GM19397 (cell line): ENCODE measurements around the gene CENPQ.
"Not testable (repeated sequence)": the region's sequence is repeated elsewhere in the genome, so short reads cannot be mapped to it uniquely, and the experiment has no call there.

Experiments used
- ATAC-seq: cut with Tn5 transposase; IDR thresholded peaks from one replicate; pipeline ENCODE4 v1.9.1; 2021; ENCODE audit warnings: mild to moderate bottlenecking, moderate library complexity; ENCODE audit not compliant: unreplicated experiment

CENPQ gene, protein sequence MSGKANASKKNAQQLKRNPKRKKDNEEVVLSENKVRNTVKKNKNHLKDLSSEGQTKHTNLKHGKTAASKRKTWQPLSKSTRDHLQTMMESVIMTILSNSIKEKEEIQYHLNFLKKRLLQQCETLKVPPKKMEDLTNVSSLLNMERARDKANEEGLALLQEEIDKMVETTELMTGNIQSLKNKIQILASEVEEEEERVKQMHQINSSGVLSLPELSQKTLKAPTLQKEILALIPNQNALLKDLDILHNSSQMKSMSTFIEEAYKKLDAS

DNA sequence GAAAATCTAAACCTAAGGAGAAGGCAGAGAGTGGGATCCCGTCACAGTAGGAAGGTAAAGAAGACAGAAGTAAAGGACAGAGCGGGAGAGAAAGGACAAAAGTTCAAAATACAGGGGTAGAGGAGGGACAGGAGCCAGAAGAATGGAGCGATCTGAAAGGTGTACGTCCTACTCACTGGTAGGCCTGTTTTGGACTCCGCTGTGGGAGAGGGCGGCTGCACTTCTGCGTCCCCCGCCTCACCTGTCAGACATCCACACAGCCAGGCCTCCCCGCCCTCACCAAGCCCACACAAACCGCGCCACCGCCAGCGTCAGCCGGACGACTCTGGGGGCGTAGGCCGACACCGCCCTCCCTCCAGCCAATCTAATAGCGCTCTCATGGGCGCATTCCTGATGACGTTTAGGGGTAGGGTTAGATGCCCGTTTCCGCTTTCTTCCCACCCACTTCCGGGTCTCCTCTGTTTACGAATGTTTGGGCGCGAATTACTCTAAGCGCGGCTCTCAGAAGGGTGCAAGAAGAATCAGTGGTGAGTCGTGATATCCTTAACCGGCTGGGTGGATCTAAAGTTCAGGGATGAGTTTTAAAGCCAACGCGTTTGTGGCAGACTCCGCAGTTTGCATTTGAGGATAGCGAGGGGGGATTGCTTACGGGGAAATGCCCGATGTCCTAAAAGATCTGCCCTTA is at the start of gene CENPQ, which contains the start of gene MMUT:
Gene CENPQ (plus strand): TSS at position 444 of the 685 bp plus-strand sequence. CDS start 6,807 bp downstream, outside the sequence.
Gene MMUT (minus strand): TSS at position 327 of the 685 bp plus-strand sequence. CDS start 3,787 bp downstream, outside the sequence.
- peak; percentile 100 for ATAC-seq

DNA sequence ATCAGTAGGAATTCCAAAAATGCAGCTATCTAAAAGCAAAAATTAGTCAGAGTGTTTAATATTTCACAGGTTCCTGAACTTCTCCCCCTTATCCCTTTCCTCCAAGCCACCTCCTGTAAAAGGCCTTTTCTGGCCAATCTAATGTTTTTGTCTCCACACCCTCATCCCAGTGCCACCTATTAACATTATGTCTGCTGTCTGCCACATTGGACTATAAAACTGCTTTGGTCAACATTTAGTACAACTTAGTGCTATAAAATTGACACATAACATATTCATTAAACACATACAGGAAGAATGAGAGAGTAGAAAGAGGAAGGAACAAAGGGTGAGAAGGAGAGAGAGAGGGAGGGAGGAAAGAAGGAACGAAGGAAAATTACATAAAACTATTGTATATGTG is 47.8 kb upstream of the CENPQ start:
- ATAC-seq: no peak

DNA sequence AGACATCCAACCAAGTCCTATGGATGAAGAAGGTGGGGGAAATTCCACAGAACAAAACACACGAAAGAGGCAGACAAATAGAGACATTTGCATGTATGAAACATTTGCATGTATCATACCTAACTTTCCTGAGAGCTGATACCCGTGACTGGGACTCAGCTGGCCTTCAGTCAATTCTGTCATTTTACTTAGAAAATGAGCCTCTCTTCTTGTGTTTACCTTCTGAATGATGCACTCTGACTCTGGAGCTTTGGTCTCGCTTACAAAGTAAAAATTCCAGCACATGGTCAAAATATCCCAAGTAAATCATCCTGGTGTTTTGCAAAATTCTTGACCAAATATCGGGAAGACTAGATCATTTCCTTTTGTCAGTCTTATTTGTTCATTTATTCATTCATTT is 47.0 kb upstream of the CENPQ start:
- no peak for ATAC-seq

DNA sequence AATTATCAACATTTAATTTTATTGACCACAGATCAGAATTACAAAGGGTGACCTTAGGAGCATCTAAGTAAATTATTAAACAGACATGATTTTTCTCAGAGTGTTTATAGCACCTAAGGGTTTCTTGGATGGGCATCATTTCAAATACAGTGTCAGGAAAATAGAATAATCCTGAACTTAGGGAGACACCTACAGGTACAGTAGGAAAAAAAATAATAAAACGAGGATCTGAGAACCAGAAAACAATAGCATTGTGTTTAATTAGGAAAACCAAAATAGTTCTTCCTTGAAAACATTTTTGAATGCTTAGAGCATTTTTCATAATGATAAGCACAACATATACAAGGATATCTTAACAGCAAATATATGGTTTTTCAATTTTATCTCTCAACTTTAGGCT is 39.4 kb upstream of the CENPQ start:
- no peak for ATAC-seq

DNA sequence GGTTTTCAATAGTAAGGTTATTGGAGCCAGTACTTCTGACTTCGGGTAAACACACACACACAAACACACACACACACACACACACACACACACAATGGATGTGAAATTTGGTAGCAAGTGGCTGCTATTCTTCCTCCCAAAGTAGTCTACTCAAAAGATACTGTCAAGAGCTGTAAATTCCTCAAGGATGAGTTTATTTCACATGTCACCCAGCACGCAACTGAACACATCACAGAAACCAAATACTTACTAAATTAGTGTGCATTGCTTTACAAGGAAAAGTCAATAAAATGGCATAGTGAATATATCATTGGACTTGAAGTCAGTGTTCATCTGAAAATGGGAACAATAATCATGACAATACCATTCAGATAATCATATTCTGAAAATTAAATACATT is 33.0 kb upstream of the CENPQ start:
- no peak for ATAC-seq

DNA sequence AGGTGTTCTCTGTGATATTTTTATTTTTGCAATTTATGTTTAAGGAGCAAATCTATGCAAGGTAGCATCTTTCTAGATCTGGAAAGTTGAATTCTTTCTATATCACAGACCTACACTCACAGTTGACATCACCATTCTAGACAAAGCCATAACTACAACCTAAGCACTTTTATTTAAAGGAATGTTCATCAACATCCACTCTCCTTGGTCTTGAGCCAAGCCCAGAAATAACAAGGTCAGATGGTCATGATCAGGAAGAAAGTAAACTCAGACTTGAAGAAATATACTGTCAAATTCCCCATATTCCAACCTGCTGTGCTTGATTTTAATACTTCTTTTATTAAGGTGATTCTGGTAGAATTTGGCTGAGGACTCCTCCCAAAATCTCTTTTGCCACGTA is 32.3 kb upstream of the CENPQ start:
- ATAC-seq: no peak

DNA sequence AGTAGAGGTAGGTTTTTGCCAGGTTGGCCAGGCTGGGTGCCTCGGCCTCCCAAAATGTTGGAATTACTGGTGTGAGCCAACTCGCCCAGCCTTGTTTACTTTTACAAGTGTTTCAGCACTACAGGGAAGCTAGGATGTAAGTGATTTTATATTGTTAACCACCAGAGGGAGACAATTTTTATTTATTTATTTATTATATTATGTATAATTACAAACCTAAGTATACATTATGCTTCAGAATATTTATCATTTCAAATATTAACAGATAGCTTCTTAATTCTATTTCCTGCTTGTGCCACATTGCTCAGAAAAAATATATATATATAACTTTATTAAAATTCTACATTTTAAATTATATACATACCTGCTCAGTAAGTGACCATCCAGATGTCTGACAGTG is 9.9 kb upstream of the CENPQ start:
- no peak for ATAC-seq

DNA sequence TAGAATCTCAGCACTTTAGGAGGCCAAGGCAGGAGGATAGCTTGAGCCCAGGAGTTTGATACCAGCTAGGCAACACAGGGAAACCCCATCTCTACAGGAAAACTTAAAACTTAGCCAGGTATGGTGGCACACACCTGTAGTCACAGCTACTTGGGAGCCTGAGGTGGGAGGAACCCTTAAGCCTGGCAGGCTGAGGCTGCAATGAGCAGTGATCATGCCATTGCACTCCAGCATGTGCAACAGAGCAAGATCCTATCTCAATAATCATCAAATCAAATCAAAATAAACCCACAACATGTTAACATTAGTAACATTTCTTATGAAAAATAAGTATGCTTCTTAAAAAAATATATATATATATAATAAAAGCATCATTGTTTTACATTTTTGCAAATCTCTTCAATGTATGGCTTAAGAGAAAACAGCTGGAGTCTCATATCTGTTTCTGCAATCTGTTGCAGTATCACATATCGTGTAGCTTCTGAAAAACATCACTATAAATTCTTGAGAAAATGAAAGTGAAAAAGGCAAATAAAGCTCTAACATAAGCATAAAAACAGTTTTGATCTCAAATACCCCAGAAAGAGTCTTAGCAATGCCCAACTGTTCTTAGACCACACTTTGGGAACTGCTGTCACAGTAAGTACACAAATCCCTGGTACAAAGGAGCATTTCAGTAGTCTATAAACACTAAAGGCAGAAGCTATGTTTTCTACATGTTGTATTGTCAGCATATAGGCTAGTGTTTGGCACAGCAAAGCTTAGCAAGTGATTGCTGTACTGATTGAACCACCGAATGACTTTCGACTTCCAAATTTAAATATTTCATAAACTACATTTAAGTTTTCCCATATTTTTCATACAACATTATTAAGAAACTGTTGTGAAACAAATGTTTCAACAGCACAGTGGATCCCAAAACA is 8.1 kb upstream of the CENPQ start:
- ATAC-seq: peak; percentile 71

DNA sequence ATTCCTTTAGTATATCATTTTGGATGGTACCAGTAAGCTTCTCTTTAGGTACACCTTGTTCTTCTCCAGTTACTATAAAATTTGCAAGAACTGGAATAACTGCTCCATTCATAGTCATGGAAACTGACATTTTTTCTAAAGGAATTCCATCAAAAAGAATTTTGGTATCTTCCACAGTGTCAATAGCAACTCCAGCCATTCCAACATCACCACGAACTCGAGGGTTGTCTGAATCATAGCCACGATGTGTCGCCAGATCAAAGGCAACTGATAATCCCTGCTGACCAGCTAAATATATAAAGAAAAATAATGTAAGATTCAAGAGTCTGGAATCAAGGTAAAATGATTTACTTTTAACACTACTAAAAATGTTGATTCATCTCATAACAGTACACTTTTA is 5.4 kb upstream of the CENPQ start:
- ATAC-seq: no peak

DNA sequence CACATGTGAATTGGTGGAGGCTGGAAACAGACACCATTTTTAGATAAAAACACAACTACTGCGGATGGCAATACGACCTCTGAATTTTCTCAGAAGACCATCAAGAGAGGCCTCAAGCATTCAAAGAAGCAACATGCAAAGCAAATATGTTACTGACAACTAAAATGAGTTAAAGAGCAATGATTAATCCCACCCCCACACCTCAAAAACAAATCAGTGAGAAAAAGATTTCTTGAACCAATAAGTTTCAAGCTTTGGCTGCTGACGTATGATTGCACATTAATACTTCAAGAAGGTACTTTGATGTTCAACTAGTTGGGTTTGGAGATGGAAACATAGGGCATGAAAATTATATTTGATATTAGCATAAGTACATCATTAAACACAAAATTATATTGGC is 1.1 kb upstream of the CENPQ start:
- no peak for ATAC-seq

DNA sequence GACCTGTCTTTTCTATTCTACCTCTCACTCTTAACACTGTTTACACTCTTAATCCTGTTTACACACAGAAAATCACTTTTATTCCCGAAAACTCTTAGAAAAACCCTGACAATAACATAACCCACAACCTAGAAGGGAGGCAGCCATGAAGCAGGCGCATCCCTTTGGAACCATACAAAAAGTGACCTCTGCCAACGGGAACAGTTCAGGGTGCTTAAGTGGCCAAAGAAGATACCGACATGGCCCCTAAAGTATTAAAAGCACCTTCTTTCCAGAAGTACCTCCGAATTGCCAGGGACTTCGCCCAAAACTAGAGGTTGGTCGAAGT is 607 bp upstream of the CENPQ start:
- peak; percentile 11 for ATAC-seq

DNA sequence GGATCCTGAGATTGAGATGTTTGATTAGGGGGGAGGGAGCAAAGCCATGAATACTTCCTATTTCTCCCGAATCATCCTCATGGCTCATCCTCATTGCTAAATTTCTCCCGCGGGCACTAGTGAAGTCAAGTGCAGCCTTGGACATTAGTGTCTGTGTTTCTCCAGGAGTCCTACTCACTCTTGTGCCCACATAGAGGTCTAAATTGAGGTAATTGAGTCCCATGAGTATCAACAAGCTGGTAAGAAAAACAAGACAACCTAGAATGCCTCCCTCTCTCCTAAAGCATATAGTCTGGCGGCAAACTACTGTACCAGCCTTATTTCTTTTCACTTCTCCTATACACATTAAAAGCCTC is 420 bp downstream of the CENPQ start:
- no peak for ATAC-seq

DNA sequence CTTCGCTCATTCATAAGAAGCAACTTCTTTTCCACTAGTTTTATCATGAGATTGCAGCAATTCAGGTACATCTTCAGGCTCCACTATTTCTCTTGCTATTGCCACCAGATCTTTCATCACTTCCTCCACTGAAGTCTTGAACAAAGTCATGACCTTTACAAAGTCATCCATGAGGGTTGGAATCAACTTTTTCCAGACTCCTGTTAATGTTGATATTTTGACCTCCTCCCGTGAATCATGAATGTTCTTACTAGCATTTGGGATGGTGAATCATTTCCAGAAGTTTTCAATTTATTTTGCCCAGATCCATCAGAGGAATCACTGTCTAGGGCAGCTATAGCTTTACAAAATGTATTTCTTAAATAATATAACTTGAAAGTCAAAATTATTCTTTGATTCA is 1.5 kb downstream of the CENPQ start:
- ATAC-seq: no peak

DNA sequence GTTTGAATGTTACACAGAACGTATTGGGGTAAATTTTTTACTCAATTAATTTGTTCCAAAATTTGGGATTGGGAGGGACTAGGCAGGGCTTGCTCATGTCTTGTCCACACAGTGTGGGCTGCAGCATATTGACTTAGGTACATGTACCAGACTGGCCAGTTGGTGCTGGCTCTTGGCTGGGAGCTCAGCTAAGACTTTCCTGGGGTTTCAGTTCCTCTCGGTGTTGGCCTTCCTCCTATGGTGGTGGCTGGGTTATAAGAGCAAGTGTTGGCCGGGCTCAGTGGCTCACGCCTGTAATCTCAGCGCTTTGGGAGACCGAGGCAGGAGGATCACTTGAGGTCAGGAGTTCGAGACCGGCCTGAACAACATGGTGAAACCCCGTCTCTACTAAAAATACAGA is 4.9 kb downstream of the CENPQ start:
- no peak for ATAC-seq

DNA sequence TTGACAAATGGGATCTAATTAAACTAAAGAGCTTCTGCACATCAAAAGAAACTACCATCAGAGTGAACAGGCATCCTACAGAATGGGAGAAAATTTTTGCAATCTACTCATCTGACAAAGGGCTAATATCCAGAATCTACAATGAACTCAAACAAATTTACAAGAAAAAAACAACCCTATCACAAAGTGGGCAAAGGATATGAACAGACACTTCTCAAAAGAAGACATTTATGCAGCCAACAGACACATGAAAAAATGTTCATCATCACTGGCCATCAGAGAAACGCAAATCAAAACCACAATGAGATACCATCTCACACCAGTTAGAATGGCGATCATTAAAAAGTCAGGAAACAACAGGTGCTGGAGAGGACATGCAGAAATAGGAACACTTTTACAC is 13.4 kb downstream of the CENPQ start:
- ATAC-seq: not testable (repeated sequence)

DNA sequence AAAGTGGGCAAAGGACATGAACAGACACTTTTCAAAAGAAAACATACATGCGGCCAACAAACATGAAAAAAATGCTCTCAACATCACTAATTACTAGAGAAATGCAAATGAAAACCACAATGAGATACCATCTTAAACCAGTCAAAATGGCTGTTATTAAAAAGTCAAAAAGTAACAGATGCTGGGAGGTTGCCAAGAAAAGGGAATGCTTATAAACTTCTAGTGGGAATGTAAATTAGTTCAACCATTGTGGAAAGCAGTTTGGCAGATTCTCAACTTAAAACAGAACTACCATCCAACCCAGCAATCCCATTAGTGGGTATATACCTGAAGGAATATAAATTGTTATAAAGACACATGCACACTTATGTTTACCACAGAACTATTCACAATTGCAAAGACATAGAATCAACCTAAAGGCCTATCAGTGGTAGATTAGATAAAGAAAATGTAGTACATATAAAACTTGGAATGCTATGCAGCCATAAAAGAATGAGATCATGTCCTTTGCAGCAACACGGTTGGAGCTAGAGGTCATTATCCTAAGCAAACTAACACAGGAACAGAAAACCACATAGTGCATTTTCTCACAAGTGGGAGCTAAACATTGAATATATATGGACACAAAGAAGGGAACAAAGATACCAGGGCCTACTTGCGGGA is 16.3 kb downstream of the CENPQ start:
- ATAC-seq: no peak

DNA sequence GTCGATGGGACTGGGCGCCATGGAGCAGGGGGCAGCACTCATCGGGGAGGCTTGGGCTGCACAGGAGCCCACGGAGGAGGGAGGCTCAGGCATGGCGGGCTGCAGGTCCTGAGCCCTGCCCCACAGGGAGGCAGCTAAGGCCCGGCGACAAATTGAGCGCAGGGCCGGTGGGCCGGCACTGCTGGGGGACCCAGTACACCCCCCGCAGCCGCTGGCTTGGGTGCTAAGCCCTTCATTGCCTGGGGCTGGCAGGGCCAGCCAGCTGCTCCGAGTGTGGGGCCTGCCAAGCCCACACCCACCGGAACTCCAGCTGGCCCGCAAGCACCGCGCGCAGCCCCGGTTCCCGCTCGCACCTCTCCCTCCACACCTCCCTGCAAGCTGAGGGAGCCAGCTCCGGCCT is 18.7 kb downstream of the CENPQ start:
- ATAC-seq: not testable (repeated sequence)

DNA sequence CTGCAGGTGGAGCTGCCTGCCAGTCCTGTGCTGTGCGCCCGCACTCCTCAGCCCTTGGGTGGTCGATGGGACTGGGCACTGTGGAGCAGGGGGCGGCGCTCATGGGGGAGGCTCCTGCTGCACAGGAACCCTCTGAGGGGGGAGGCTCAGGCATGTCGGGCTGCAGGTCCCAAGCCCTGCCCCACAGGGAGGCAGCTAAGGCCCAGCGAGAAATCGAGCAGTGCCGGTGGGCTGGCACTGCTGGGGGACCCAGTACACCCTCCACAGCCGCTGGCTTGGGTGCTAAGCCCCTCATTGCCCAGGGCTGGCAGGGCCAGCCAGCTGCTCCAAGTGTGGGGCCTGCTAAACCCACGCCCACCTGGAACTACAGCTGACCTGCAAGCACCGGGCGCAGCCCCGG is 20.2 kb downstream of the CENPQ start:
- ATAC-seq: not testable (repeated sequence)

DNA sequence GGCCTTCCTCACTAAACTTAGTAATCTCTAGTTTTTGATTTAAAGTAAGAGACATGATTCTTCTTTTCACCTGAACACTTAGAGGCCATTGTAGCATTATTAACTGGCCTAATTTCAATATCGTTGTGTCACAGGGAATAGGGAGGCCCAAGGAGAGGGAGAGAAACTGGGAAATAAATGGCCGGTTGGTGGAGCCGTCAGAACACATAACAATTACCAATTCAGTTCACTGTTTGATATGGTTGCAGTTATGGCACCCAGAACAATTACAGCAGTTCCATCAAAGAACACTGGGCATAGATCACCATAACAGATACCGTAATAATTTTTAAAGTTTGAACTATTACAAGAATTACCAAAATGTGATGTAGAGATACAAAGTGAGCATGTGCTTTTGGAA is 27.5 kb downstream of the CENPQ start:
- ATAC-seq: no peak

DNA sequence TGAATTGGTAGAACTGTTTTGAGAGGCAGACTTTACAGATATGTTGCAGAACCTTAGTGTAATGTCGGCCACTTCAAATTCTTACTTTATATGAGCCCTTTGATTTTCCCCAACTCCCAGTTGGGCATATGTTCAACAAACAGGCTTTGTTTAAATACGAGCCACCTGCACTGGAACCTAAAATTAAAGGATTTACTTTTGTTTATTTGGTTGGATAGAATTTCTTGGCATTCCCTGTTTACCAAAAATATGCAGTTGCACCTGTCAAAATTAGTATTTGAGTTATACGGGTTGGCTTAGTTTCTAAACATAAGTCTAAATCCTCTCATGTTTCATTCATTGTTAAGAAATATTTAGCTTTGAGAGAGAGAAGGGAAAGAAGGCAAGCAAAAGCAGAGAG is 34.1 kb downstream of the CENPQ start:
- no peak for ATAC-seq

DNA sequence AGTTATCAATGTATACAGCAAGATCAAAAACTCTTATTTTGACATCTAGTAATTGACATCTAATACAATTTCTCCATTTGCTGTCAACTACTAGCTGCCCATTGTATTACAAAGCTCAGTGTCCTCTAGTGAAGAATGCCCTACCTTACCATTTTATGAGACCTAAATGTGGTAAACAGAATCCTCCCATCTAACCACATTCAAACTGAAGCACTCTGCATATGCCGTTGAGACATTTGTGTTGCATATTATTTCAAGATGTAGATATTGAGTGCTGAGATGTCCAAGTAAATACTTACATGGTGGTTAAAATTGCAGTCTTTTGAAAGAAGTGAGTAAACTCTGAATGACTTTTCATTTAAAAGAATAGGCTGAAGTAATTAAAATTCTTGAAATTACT is 36.0 kb downstream of the CENPQ start:
- no peak for ATAC-seq
